OCI-LY7 (cell line): ENCODE results near the gene POLD3.

ENCODE experiments used
- CTCF ChIP-seq: fragments of 200-600 bp; sonication (generic); conservative IDR thresholded peaks from 2 replicates; pipeline ENCODE4 v1.5.1; 2014; ENCODE audit warnings: mild to moderate bottlenecking, antibody characterized with exemption, low read length, moderate library complexity, mixed read lengths
- EZH2phosphoT487 ChIP-seq: fragments of 200-600 bp; sonication (generic); IDR thresholded peaks from 2 replicates; pipeline ENCODE4 v1.6.1; 2018; ENCODE audit warnings: low read depth, borderline replicate concordance, mild to moderate bottlenecking, mixed run types, antibody characterized with exemption, low read length, moderate library complexity, mixed read lengths

GRCh38 chr11:74644081-74644480, 51.7 kb downstream of the POLD3 start:
- TF ChIP-seq CTCF (no peak), EZH2phosphoT487 (no peak)
